ENCODE results near the gene SCN1A. TPM values are rescaled to one million over a fixed set of nuclear protein-coding genes. Genes with fewer than 3 reads are reported as not detected.

SCN1A gene
- total and polyA plus RNA-seq, 2 of the 8 experiments (the other 6 are each of a cell fraction or from before 2014, with no cell fraction given): 0.18 to 1.9 TPM

DNA sequence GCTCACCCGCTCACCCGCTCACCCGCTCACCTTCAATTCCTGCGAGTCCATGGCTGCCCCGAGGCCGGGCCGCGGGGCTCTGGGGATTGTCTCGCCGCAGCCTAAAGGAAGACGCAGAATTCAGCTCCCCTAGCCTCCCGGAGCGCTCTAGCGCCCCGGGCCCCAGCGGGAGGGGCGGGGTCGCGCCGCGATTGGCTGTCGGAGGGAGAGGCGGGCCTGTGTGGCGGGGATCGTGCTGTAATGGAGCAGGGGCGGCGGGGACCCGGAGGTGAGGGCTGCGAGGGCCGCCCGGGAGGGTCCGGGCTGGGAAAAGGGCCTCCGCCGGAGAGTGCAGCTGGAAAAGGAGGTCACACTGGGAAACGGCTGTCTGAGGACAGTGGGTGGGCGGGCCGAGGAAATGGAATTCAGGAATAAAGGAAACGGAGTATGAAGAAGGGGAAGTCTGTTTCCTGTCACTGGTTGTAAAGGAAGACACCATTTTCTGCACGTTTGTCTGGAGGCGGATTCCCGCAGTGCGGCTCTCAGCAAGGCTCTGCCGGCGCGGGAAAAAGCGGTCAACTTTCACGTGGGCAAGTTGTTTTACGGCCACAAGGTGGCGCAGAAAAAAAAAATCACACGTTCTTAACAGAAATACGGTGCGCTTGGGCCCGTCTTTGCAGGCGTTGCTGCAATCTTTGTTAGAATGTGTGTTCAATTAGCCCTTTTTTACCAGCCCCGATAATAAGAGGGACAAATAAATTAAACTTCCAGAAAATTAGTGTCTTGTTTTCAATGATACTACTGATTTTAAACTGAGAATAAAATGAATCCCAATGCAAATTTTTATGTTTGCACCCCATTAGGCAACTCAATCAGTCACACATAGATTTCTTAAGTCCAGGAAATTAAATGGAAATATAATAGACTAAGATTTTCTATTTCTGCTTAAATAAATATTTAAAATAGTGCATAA is 173.9 kb downstream of the SCN1A start, which contains the start of gene TTC21B:
Gene TTC21B, minus strand, starts transcription at position 122 of the 952 bp plus-strand sequence. Its CDS starts 71 bp downstream, at position 51.
- peaks cover 2% of the 10 kb centered on the region; the same call in 1 of the 2 replicates for H3K23me2 ChIP-seq (ENCODE audit: low read depth, low read length)
- peak within 1 kb of the TSS; percentile 91; the same call in 1 of the 2 replicates for H4K8ac ChIP-seq (ENCODE audit: extremely low read depth, insufficient read depth, low read length)
- H3K4me1 ChIP-seq (replicated peaks in 1 of 4; ENCODE audit: control insufficient read depth in 3 of 4, insufficient read depth in 4 of 4, low read length in 3 of 4): peaks cover 0 to 2% (median 0%) of the 10 kb centered on the region in 4 experiments; a peak in 2 of 7 replicates
- H3K9ac ChIP-seq (replicated peaks in 1 of 4; ENCODE audit: extremely low read depth in 1 of 4, low read depth in 3 of 4, low read length in 3 of 4): peak within 1 kb of the TSS; percentile 72 to 88 (median 80)
- peak within 1 kb of the TSS; percentile 8; the same call in 1 of the 2 replicates for H2BK5ac ChIP-seq (ENCODE audit: low read depth, low read length)
- H2BK15ac ChIP-seq (ENCODE audit: low read length): no peak within 1 kb of the TSS
- H2BK12ac ChIP-seq (ENCODE audit: low read depth, low read length): no peak within 1 kb of the TSS; the same call in 1 of the 2 replicates
- H3K23ac ChIP-seq (ENCODE audit: insufficient read length): no peak within 1 kb of the TSS
- no peaks in the 10 kb centered on the region; the same call in 1 of the 2 replicates for H3K79me1 ChIP-seq (ENCODE audit: low read depth, low read length)
- peak within 1 kb of the TSS; percentile 85 for H4K5ac ChIP-seq (ENCODE audit: insufficient read length, low read depth, low read length)
- no peak within 1 kb of the TSS for H4K91ac ChIP-seq (replicated peaks; ENCODE audit: insufficient read length, low read length)
- H2AK5ac ChIP-seq (ENCODE audit: low read depth, low read length): no peak within 1 kb of the TSS
- H3K4me3 ChIP-seq (ENCODE audit: extremely low read depth in 1 of 4, insufficient read depth in 2 of 4, low read depth in 3 of 4, low read length in 4 of 4): peak within 1 kb of the TSS; percentile 69 to 87 (median 74)
- no peak within 1 kb of the TSS for H3K14ac ChIP-seq (ENCODE audit: insufficient read length)
- FAIRE-seq: peak; percentile 85
- peak within 1 kb of the TSS; percentile 90 for H3K27ac ChIP-seq (ENCODE audit: low read depth, low read length)
- CTCF ChIA-PET (ENCODE audit: partially characterized antibody): interaction anchor here (0.6 to 3.0 kb wide), 12 partner anchors 9 to 262 kb away, joined by 3 to 27 read pairs (median 6); partner anchors contain the start of gene SCN1A
- WGBS, 2 experiments (ENCODE audit: extremely low coverage in 1 of 2, insufficient coverage in 1 of 2, insufficient read length in 1 of 2, insufficient replicate concordance in 2 of 2, low coverage in 1 of 2, low lambda C conversion rate in 2 of 2, missing lambda C conversion rate in 1 of 2): 2% methylated on average over 36 of the region's 55 CpGs; no CpG with 5 or more reads in 1 of the 2 experiments
- peak; percentile 80 to 94 for DNase-seq (ENCODE audit: low read depth in 1 of 2, low spot score in 2 of 2)
- peak within 1 kb of the TSS; percentile 66 to 70 for H3K4me2 ChIP-seq (ENCODE audit: insufficient read depth in 1 of 2, low read depth in 2 of 2, low read length in 2 of 2)
- no peaks in the 10 kb centered on the region for H3K27me3 ChIP-seq (replicated peaks in 1 of 4; ENCODE audit: control insufficient read depth in 3 of 4, extremely low read depth in 1 of 4, insufficient read depth in 3 of 4, low read length in 3 of 4)
- H2BK120ac ChIP-seq (replicated peaks; ENCODE audit: low read depth, low read length): peak within 1 kb of the TSS; percentile 91
- H3K36me3 ChIP-seq (ENCODE audit: control insufficient read depth in 2 of 4, insufficient read depth in 4 of 4, low read length in 3 of 4): peaks cover 0 to 6% (median 3%) of the 10 kb centered on the region in 4 experiments; a peak in 2 of 8 replicates
- no peak within 1 kb of the TSS for H2BK20ac ChIP-seq (ENCODE audit: low read length)
- POLR2A ChIA-PET (ENCODE audit: partially characterized antibody): interaction anchor here (0.6 to 1.1 kb wide), 5 partner anchors 9 to 609 kb away, joined by 3 to 10 read pairs (median 3); no protein-coding TSS in a partner anchor
- peaks cover 0 to 4% of the 10 kb centered on the region in 2 experiments for H4K20me1 ChIP-seq (replicated peaks in 1 of 2; ENCODE audit: control insufficient read depth in 1 of 2, insufficient read depth in 2 of 2, low read length in 2 of 2)
- H3K79me2 ChIP-seq (ENCODE audit: control insufficient read depth in 1 of 2, insufficient read depth in 2 of 2, low read length in 2 of 2): peaks cover 0 to 34% of the 10 kb centered on the region in 2 experiments; a peak in 3 of 4 replicates
- H3K18ac ChIP-seq (ENCODE audit: extremely low read depth, low read length): peak within 1 kb of the TSS; percentile 34; the same call in 1 of the 2 replicates
- H2AFZ ChIP-seq (ENCODE audit: low read length): peak within 1 kb of the TSS; percentile 79
- H3K56ac ChIP-seq (replicated peaks; ENCODE audit: insufficient read length, low read depth, low read length): peak within 1 kb of the TSS; percentile 37
- H3K4ac ChIP-seq (replicated peaks; ENCODE audit: insufficient read length, low read depth, low read length): peak within 1 kb of the TSS; percentile 57
- peaks cover 0 to 8% of the 10 kb centered on the region in 2 experiments; a peak in 2 of 4 replicates for H3K9me3 ChIP-seq (ENCODE audit: insufficient read depth in 2 of 2, low read depth in 1 of 2, low read length in 1 of 2)
- TF ChIP-seq CHD2 (IDR thresholded peaks at IDR 0.05; ENCODE audit: low read length) (no peak), TAF7 (optimal IDR thresholded peaks at IDR 0.05; ENCODE audit: borderline replicate concordance, low read depth, low read length) (peak; percentile 42), HDAC2 (IDR thresholded peaks at IDR 0.05; ENCODE audit: borderline replicate concordance in 1 of 2, low read depth in 2 of 2, low read length in 2 of 2) (peak; percentile 20 to 89; a peak in 1 of 4 replicates), SUZ12 (IDR thresholded peaks at IDR 0.05; ENCODE audit: low read length) (no peak), POLR2AphosphoS5 (IDR thresholded peaks at IDR 0.05; ENCODE audit: low read depth, low read length) (peak; percentile 58; the same call in 1 of the 2 replicates), NRF1 (IDR thresholded peaks at IDR 0.05; ENCODE audit: low read depth, low read length) (no peak)
- TF ChIP-seq, protein P1, sequence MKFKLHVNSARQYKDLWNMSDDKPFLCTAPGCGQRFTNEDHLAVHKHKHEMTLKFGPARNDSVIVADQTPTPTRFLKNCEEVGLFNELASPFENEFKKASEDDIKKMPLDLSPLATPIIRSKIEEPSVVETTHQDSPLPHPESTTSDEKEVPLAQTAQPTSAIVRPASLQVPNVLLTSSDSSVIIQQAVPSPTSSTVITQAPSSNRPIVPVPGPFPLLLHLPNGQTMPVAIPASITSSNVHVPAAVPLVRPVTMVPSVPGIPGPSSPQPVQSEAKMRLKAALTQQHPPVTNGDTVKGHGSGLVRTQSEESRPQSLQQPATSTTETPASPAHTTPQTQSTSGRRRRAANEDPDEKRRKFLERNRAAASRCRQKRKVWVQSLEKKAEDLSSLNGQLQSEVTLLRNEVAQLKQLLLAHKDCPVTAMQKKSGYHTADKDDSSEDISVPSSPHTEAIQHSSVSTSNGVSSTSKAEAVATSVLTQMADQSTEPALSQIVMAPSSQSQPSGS (IDR thresholded peaks at IDR 0.05; ENCODE audit: low read length): peak; percentile 79; the same call in 1 of the 2 replicates
